ENCODE measurements around the gene LONRF2.
"Not testable (repeated sequence)": the region's sequence is repeated elsewhere in the genome, so short reads cannot be mapped to it uniquely, and the experiment has no call there.

LONRF2 gene

DNA sequence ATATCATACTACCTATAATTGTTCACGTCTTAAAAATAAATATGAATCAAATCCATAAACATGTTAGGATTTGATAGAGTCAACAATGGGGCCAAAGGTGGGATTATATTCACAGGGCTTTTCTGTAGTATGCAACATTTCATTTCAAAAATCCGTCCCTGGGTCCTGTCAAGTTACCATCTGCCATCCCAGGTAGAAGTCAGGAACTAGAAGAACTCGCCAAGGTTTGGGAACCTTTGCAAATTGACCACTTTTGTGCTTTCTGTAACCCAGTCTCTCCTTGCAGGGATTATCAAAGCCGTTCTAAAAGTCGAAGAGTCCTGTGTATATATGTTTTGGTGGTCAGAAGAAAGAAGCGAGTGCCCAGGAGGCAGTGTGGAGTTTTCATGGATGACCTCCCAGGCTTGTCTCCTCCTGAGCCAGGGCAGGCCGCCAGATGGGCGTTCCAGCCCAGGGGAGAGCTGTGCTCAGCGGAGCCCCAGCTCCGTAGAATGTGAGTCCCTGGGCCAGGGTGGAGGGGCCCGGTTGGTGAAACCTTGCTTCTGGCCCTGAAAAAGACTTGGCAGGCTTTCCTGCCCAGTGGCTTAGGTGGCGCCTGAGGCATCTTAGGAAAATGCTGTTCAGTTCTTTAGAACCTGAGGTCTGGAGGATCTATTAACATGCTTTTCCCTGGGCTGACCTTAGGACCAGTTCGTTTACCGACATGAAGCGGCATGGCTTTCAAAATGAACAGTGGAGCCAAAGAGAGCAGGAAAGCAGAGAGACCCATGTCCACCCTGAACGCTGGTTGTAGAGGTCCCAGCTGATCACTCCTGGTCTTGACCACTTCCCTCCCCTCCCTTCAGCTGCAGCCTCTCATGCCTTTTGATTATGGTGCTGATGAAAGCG, 69.2 kb downstream of the LONRF2 start:
- no peak for DNase-seq

DNA sequence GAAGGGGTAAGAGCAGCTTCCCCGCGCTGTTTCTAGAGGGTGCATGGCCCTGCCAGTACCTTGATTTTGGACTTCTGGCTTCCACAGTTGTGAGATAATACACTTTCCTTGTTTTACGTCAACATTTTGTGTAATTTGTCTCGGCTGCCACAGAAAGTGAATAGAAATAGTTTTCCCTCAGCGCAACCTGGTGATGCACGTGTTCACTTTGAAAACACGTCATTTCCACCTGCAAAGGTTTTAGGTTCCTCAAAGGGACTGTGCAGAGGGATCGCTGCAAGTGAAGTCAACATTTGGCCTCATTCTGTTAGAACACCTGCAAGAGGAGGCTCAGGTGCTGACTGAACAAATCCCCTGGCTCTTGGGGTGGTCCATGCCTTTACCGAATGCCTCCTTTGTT, 71.7 kb downstream of the LONRF2 start:
- no peak for DNase-seq

- DNase-seq, result no peak
Measured at GRCh38 chr2:100248971-100249370, 73.3 kb downstream of the LONRF2 start.

DNA sequence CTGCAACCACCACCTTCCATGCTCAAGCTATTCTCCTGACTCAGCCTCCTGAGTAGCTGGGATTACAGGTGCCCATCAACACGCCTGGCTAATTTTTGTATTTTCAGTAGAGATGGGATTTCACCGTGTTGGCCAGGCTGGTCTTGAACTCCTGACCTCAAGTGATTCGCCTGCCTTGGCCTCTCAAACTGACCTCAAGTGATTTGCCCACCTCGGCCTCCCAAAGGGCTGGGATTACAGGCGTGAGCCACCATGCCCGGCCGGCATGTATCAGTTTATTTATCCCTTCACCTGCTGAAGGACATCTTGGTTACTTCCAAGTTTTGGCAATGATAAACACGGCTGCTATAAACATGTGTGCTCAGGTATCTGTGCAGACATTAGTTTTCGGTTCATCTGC, 73.7 kb downstream of the LONRF2 start:
- DNase-seq, result not testable (repeated sequence)

GRCh38 chr2:100248044-100248330, 74.3 kb downstream of the LONRF2 start:
- no peak for DNase-seq

DNA sequence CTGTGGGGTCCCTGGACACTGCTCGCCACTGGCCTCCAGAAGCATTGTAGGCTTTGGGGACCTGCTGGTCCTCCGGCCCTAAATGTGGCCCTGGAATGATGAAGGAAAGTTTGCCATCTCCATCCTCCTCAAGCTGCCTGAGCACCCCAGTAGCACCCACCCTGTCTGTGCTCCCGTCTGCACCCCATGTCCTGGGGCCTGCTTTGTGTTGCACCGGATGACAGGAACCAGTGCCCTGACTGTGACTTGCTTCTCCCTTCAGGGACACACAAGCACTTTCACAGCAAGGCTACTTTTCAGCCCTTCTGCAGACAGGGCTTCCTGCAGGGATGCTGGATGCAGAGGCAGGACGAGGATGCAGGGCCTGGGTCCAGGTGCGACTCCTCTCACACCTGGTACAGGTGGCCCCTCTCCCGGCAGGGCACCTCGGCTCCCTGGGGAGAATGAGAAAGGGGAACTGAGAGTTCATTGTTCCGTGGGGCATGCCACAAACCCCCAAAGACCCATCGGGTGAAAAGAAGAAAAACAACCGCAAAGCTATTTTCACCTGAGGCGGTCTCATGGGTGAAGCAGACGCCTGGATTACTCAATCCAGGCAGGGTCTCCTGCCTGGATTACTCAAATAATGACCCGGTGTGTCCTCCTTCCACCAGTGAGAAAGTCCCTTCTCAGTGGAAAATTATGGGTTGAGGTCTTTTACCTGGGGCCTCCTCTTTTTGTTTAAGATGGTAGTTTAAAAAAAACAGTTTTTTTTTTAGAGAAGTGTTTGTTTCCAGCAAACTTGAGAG, 74.9 kb downstream of the LONRF2 start:
- no peak for DNase-seq

DNA sequence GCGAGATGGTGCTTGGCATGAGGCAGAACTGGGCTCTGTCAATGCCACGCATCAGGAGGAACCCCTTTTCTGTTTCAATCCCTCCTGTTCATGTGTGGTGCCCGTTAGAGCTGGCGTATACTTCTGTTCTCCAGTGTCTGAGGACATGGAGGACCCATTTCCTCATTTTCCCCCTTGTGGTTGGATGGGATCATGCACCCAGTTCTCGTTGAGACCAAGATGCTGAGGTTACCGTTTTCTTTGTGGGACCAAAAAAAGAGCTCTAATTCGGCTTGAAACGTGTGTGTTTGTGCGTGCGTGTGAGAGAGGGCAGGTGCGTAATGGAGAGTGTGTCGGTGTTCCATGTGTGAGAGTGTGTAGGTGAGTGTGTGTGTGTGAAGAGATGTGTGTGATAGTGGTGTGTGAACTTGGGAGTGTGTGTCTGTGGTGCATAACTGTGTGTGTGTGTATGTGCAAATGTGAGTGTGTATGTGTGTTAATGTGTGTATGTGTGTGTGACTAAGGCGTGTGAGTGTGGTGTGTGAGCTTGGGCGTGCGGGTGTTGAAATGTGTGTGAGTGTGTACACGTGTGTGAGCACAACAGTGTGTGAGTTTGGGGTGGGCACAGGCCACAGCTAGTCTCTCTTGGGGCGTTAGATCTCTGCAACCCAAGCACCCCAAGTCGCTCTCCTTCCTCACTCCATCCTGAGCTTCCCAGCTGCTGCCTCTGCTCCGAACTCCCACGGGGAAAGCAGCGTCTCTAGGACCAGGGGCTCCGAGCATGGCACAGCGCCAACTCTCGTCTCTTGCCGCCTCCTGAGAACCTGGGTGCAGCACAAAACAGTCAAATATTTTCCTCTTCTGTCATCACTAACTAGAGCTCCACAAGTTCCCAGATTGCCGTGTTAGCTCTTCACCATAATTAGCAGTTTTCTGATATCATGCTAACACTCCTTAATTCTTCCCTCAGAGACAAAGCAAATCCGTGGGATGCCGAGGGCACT, 75.8 kb downstream of the LONRF2 start:
- DNase-seq, result no peak

GRCh38 chr2:100245681-100246080, 76.6 kb downstream of the LONRF2 start:
- DNase-seq, result no peak

- no peak for DNase-seq
Measured at GRCh38 chr2:100244881-100245605, 77.3 kb downstream of the LONRF2 start.

GRCh38 chr2:100243631-100244030, 78.7 kb downstream of the LONRF2 start:
- DNase-seq, result no peak

- DNase-seq, result peak; percentile 16
Measured at GRCh38 chr2:100242891-100243619, 79.2 kb downstream of the LONRF2 start.

DNA sequence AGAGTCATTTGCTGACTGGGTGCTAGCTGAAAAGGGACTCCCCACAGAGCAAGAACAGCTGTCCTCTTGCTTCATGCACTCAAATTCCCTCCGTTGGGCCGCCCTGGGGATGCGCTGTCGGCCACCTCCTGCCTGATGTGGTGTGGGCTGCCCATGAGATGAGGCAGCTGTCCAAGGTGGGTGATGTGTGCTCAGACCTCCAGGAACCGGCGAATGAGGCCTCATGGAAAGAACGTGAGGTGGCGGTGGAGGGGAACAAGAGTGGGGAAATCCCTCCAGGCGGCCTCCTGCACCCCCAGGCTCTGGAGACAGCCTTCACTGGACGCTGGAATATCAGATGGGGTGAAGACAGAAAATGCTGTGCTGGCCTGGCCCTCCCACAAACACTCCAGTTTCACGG, 79.8 kb downstream of the LONRF2 start:
- no peak for DNase-seq

DNA sequence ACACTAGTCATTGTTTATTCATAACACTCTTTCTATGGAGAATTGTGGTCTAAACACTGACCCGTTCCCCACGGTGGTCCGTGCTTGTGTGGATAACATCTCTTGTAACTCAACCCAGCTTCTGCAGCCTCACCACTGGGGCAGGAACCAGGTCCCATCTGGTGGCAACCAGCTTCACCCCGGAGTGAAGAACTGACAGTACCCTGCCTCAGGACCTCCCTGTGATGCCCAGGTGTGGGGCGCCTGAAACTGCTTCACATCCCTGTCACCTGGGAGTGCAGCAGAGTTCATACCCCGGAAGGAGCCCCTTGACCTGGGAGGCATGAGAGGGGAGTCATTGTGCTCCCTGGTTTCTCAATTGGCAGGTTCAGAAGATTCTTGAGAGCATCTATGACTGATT, 81.1 kb downstream of the LONRF2 start:
- DNase-seq, result no peak

DNA sequence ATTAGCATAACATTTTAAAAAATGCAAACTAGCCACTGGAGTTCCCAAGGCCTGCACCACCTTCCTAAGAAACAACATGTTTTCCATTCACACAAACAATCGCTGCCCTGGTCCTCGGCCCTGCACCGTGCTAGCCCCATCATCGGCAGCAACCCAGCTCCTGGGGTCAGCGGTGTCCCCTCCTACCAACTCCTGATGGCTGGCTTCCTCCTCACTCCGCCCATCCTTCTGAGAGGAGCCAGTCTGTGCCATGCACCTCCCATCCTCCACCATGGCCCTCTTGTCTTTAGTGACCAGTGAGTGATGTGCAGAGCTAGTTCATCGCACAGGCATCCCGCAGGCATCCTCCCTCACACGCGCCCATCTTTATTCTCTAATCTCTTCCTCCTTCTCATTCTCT, 81.9 kb downstream of the LONRF2 start:
- DNase-seq, result no peak

GRCh38 chr2:100239486-100240210, 82.7 kb downstream of the LONRF2 start:
- DNase-seq, result no peak

- no peak for DNase-seq
Measured at GRCh38 chr2:100238471-100238870, 83.8 kb downstream of the LONRF2 start.

GRCh38 chr2:100237770-100238169, 84.5 kb downstream of the LONRF2 start:
- DNase-seq, result no peak

- no peak for DNase-seq
Measured at GRCh38 chr2:100237163-100237562, 85.1 kb downstream of the LONRF2 start.

GRCh38 chr2:100236166-100236565, 86.1 kb downstream of the LONRF2 start:
- DNase-seq, result no peak

DNA sequence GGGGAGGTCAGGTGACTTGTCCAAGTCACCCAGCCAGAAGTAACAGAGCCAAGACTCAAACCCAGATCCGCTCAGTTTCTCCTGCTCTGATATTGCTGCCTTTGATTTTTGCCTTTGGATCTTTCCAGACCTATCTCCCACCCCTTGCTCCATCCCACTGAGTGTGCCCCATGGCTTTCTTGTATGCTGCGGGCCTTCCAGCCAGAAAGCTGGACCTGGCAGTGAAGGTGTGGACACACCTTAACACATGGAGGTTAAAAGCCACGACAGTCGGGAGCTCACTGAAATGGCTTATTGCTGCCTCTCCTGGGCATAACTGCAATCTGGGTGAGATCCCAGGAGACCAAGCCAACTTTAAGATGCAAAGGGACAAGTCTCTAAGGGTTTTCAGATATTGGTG, 86.7 kb downstream of the LONRF2 start:
- DNase-seq, result no peak

- DNase-seq, result no peak
Measured at GRCh38 chr2:100235098-100235497, 87.2 kb downstream of the LONRF2 start.

Measured in effector CD8-positive, alpha-beta T cell (primary cell).